Stimulated activated naive B cell treated with anti-CD40 and anti-IgM and Interleukin-4, amounts not matched to agents 10 μg/mL and 1 μg/mL and 100 μg/mL, for 72 hours (primary cell): ENCODE data around the gene RNF213.
A peak's percentile ranks its signal among the peaks of the same experiment; 100 is the strongest.
"Not testable (repeated sequence)": the region's sequence is repeated elsewhere in the genome, so short reads cannot be mapped to it uniquely, and the experiment has no call there.

Experiments used
- ATAC-seq, 2 donors: fragments of 150-1000 bp; cut with Tn5 transposase; replicated peaks; 2 replicates each; pipeline ENCODE4 v1.10.0; 2021; ENCODE audit warnings: moderate library complexity in 1 of 2
- DNase-seq: peaks from one replicate; pipeline ENCODE4 v3.0.0; 2021
- H3K27ac Mint-ChIP-seq: one replicate; pipeline ENCODE4 v1.8.0; 2022; ENCODE audit warnings: mild to moderate bottlenecking, mixed read lengths
- H3K27me3 Mint-ChIP-seq, 2 donors: one replicate each; pipeline ENCODE4 v1.8.0; 2022; ENCODE audit warnings: mixed read lengths in 2 of 2
- H3K36me3 Mint-ChIP-seq, 2 donors: one replicate each; pipeline ENCODE4 v1.8.0; 2022; ENCODE audit warnings: mixed read lengths in 2 of 2, mild to moderate bottlenecking in 1 of 2
- H3K4me1 Mint-ChIP-seq, 2 donors: one replicate each; pipeline ENCODE4 v1.8.0; 2022; ENCODE audit warnings: mixed read lengths in 2 of 2, mild to moderate bottlenecking in 1 of 2
- H3K4me3 Mint-ChIP-seq, 2 donors: one replicate each; pipeline ENCODE4 v1.8.0; 2022; ENCODE audit warnings: mild to moderate bottlenecking in 2 of 2, mixed read lengths in 2 of 2, moderate library complexity in 1 of 2
- H3K9me3 Mint-ChIP-seq, 2 donors: one replicate each; pipeline ENCODE4 v1.8.0; 2022; ENCODE audit warnings: mixed read lengths in 2 of 2, mild to moderate bottlenecking in 1 of 2

Gene RNF213

GRCh38 chr17:80312621-80313135 is 52.0 kb downstream of the RNF213 start:
- H3K27me3 Mint-ChIP-seq, result no peaks in the 10 kb centered on the region
- ATAC-seq, result no peak
- peaks cover 2 to 5% of the 10 kb centered on the region in 2 donors for H3K9me3 Mint-ChIP-seq
- peaks cover 0 to 4% of the 10 kb centered on the region in 2 donors for H3K4me1 Mint-ChIP-seq
- peaks cover 62 to 64% of the 10 kb centered on the region in 2 donors for H3K36me3 Mint-ChIP-seq
- no peak overlapping the region for H3K4me3 Mint-ChIP-seq
- no peak for DNase-seq
- H3K27ac Mint-ChIP-seq, result no peak overlapping the region

- DNase-seq (no peak), ATAC-seq (no peak)
- Mint-ChIP-seq H3K27ac (peak overlapping the region; percentile 82), H3K4me3 (no peak overlapping the region), H3K4me1 (peaks cover 0 to 4% of the 10 kb centered on the region in 2 donors), H3K9me3 (peaks cover 2 to 5% of the 10 kb centered on the region in 2 donors), H3K36me3 (peaks cover 63 to 64% of the 10 kb centered on the region in 2 donors), H3K27me3 (no peaks in the 10 kb centered on the region)
These were observed 52.6 kb downstream of the RNF213 start for GRCh38 chr17:80313160-80313829.

GRCh38 chr17:80313946-80314345 is 53.3 kb downstream of the RNF213 start:
- H3K36me3 Mint-ChIP-seq, result peaks cover 61 to 62% of the 10 kb centered on the region in 2 donors
- H3K27ac Mint-ChIP-seq, DNase-seq, H3K4me1 Mint-ChIP-seq, H3K27me3 Mint-ChIP-seq, H3K4me3 Mint-ChIP-seq, ATAC-seq, H3K9me3 Mint-ChIP-seq: not testable (repeated sequence)

GRCh38 chr17:80315517-80316182 is 55.0 kb downstream of the RNF213 start:
- H3K9me3 Mint-ChIP-seq, result peaks cover 2 to 5% of the 10 kb centered on the region in 2 donors
- peak overlapping the region; percentile 10 for H3K27ac Mint-ChIP-seq

GRCh38 chr17:80316431-80316830 is 55.8 kb downstream of the RNF213 start:
- peaks cover 2 to 5% of the 10 kb centered on the region in 2 donors for H3K9me3 Mint-ChIP-seq
- H3K27me3 Mint-ChIP-seq, result no peaks in the 10 kb centered on the region
- DNase-seq, result no peak
- ATAC-seq, result no peak
- H3K4me3 Mint-ChIP-seq, result no peak overlapping the region
- H3K36me3 Mint-ChIP-seq, result peaks cover 57 to 66% of the 10 kb centered on the region in 2 donors
- peaks cover 0 to 4% of the 10 kb centered on the region in 2 donors for H3K4me1 Mint-ChIP-seq
- peak overlapping the region; percentile 20 for H3K27ac Mint-ChIP-seq

More at GRCh38 chr17:80315517-80316182, 55.0 kb downstream of the RNF213 start:
- Mint-ChIP-seq H3K27me3 (no peaks in the 10 kb centered on the region), H3K4me1 (peaks cover 0 to 4% of the 10 kb centered on the region in 2 donors), H3K36me3 (peaks cover 58 to 63% of the 10 kb centered on the region in 2 donors), H3K4me3 (no peak overlapping the region)
- no peak for ATAC-seq
- no peak for DNase-seq

- H3K9me3 Mint-ChIP-seq, result peaks cover 2 to 5% of the 10 kb centered on the region in 2 donors
- H3K27ac Mint-ChIP-seq, result no peak overlapping the region
- H3K36me3 Mint-ChIP-seq, result peaks cover 58 to 68% of the 10 kb centered on the region in 2 donors
- DNase-seq (no peak), ATAC-seq (no peak)
- no peaks in the 10 kb centered on the region for H3K27me3 Mint-ChIP-seq
- H3K4me3 Mint-ChIP-seq, result no peak overlapping the region
- peaks cover 0 to 4% of the 10 kb centered on the region in 2 donors for H3K4me1 Mint-ChIP-seq
These were observed 56.5 kb downstream of the RNF213 start for GRCh38 chr17:80316927-80317705.

- Mint-ChIP-seq H3K4me3 (no peak overlapping the region), H3K9me3 (peaks cover 2 to 5% of the 10 kb centered on the region in 2 donors), H3K27ac (no peak overlapping the region), H3K27me3 (no peaks in the 10 kb centered on the region), H3K36me3 (peaks cover 61 to 71% of the 10 kb centered on the region in 2 donors), H3K4me1 (peaks cover 0 to 4% of the 10 kb centered on the region in 2 donors)
- no peak for ATAC-seq
- no peak for DNase-seq
These were observed 57.0 kb downstream of the RNF213 start for GRCh38 chr17:80317706-80317980.

- H3K27me3 Mint-ChIP-seq, result no peaks in the 10 kb centered on the region
- H3K36me3 Mint-ChIP-seq, result peaks cover 60 to 71% of the 10 kb centered on the region in 2 donors
- no peak overlapping the region for H3K27ac Mint-ChIP-seq
These were observed 57.5 kb downstream of the RNF213 start for GRCh38 chr17:80318166-80318565.

GRCh38 chr17:80319262-80319998 is 58.8 kb downstream of the RNF213 start:
- Mint-ChIP-seq H3K27me3 (no peaks in the 10 kb centered on the region), H3K4me3 (no peak overlapping the region), H3K27ac (no peak overlapping the region), H3K4me1 (peaks cover 4 to 14% of the 10 kb centered on the region in 2 donors), H3K36me3 (peaks cover 60 to 77% of the 10 kb centered on the region in 2 donors), H3K9me3 (no peaks in the 10 kb centered on the region)
- ATAC-seq, result no peak
- DNase-seq, result no peak

More at GRCh38 chr17:80318166-80318565, 57.5 kb downstream of the RNF213 start:
- DNase-seq (no peak), ATAC-seq (no peak)
- H3K4me1 Mint-ChIP-seq, result peaks cover 3% of the 10 kb centered on the region in 2 donors
- H3K4me3 Mint-ChIP-seq, result no peak overlapping the region
- H3K9me3 Mint-ChIP-seq, result peaks cover 2 to 4% of the 10 kb centered on the region in 2 donors

GRCh38 chr17:80319999-80320344 is 59.3 kb downstream of the RNF213 start:
- H3K27me3 Mint-ChIP-seq, result no peaks in the 10 kb centered on the region
- H3K27ac Mint-ChIP-seq, result no peak overlapping the region
- H3K4me3 Mint-ChIP-seq, result no peak overlapping the region
- H3K4me1 Mint-ChIP-seq, result peaks cover 4 to 14% of the 10 kb centered on the region in 2 donors
- peaks cover 62 to 78% of the 10 kb centered on the region in 2 donors for H3K36me3 Mint-ChIP-seq
- no peak for ATAC-seq
- no peak for DNase-seq
- H3K9me3 Mint-ChIP-seq, result no peaks in the 10 kb centered on the region

GRCh38 chr17:80320496-80320895 is 59.8 kb downstream of the RNF213 start:
- Mint-ChIP-seq H3K27me3 (no peaks in the 10 kb centered on the region), H3K9me3 (no peaks in the 10 kb centered on the region), H3K4me3 (no peak overlapping the region), H3K27ac (no peak overlapping the region), H3K4me1 (peaks cover 4 to 14% of the 10 kb centered on the region in 2 donors), H3K36me3 (peaks cover 64 to 79% of the 10 kb centered on the region in 2 donors)
- ATAC-seq (no peak), DNase-seq (no peak)

GRCh38 chr17:80322864-80323263 is 62.2 kb downstream of the RNF213 start:
- H3K4me3 Mint-ChIP-seq, result no peak overlapping the region
- peaks cover 6 to 14% of the 10 kb centered on the region in 2 donors for H3K4me1 Mint-ChIP-seq
- no peak for DNase-seq
- ATAC-seq, result no peak
- H3K9me3 Mint-ChIP-seq, result no peaks in the 10 kb centered on the region
- H3K27ac Mint-ChIP-seq, result no peak overlapping the region
- H3K36me3 Mint-ChIP-seq, result peaks cover 48 to 73% of the 10 kb centered on the region in 2 donors
- no peaks in the 10 kb centered on the region for H3K27me3 Mint-ChIP-seq

- H3K4me1 Mint-ChIP-seq, result peaks cover 6 to 14% of the 10 kb centered on the region in 2 donors
- peak; percentile 74 to 87 for ATAC-seq
- no peak for DNase-seq
- no peaks in the 10 kb centered on the region for H3K27me3 Mint-ChIP-seq
- H3K4me3 Mint-ChIP-seq, result no peak overlapping the region
- no peaks in the 10 kb centered on the region for H3K9me3 Mint-ChIP-seq
- H3K36me3 Mint-ChIP-seq, result peaks cover 54 to 76% of the 10 kb centered on the region in 2 donors
- H3K27ac Mint-ChIP-seq, result no peak overlapping the region
These were observed 63.3 kb downstream of the RNF213 start for GRCh38 chr17:80323982-80324381.

GRCh38 chr17:80327518-80327917 is 66.9 kb downstream of the RNF213 start:
- no peak for DNase-seq
- H3K27ac Mint-ChIP-seq, result peak overlapping the region; percentile 42
- H3K9me3 Mint-ChIP-seq, result no peaks in the 10 kb centered on the region
- H3K4me1 Mint-ChIP-seq, result peaks cover 6 to 14% of the 10 kb centered on the region in 2 donors
- peaks cover 60 to 81% of the 10 kb centered on the region in 2 donors for H3K36me3 Mint-ChIP-seq
- no peak for ATAC-seq
- H3K27me3 Mint-ChIP-seq, result no peaks in the 10 kb centered on the region
- H3K4me3 Mint-ChIP-seq, result no peak overlapping the region
